Tibial artery (tissue), 4 donors: ENCODE results near the gene GC.
"Not testable (repeated sequence)": the region's sequence is repeated elsewhere in the genome, so short reads cannot be mapped to it uniquely, and the experiment has no call there.

Experiments
- DNase-seq, 2 donors: peaks; one replicate each; pipeline ENCODE4 v3.0.0-alpha.2; 2019
- H3K27ac ChIP-seq, 2 donors: fragments of 200-600 bp; sonication (generic) in 1 of 2; 1 replicate in 1 of 2; 2 replicates in 1 of 2; pipeline ENCODE4 v1.5.1; 2018 to 2019; ENCODE audit warnings: mild to moderate bottlenecking in 1 of 2
- H3K27me3 ChIP-seq, 2 donors: fragments of 200-600 bp; sonication (generic) in 1 of 2; one replicate each; pipeline versions ENCODE4 v1.5.1 to v1.6.0; 2016 to 2019
- H3K36me3 ChIP-seq, 3 donors: fragments of 200-600 bp; sonication (generic) in 2 of 3; one replicate each; pipeline ENCODE4 v1.5.1; 2016 to 2019; ENCODE audit warnings: mild to moderate bottlenecking in 2 of 3
- H3K4me1 ChIP-seq, 4 donors: fragments of 200-600 bp; sonication (generic) in 2 of 4; 1 replicate in 3 of 4; 2 replicates in 1 of 4; pipeline ENCODE4 v1.5.1; 2016 to 2019
- H3K4me3 ChIP-seq, 2 donors: fragments of 200-600 bp; sonication (generic) in 1 of 2; 1 replicate in 1 of 2; 2 replicates in 1 of 2; pipeline ENCODE4 v1.5.1; 2018 to 2019; ENCODE audit warnings: mild to moderate bottlenecking in 2 of 2
- H3K9me3 ChIP-seq, 3 donors: fragments of 200-600 bp; sonication (generic) in 1 of 3; one replicate each; pipeline ENCODE4 v1.5.1; 2016 to 2019
- intact Hi-C: fragments of 100-400 bp; cut with DNase I; formaldehyde crosslinking; loops from one replicate; pipeline ENCODE4 v1.15.0; 2023; ENCODE audit warnings: low total_unique reads
- TF ChIP-seq, protein P1 (sequence below), 2 experiments: fragments of 200-600 bp in 1 of 2; fragments of 450-650 bp in 1 of 2; IDR thresholded peaks; one replicate each; pipeline ENCODE4 v1.5.1; 2017 to 2019; ENCODE audit warnings: antibody characterized with exemption in 2 of 2, mild to moderate bottlenecking in 1 of 2, moderate library complexity in 1 of 2

GC gene

DNA sequence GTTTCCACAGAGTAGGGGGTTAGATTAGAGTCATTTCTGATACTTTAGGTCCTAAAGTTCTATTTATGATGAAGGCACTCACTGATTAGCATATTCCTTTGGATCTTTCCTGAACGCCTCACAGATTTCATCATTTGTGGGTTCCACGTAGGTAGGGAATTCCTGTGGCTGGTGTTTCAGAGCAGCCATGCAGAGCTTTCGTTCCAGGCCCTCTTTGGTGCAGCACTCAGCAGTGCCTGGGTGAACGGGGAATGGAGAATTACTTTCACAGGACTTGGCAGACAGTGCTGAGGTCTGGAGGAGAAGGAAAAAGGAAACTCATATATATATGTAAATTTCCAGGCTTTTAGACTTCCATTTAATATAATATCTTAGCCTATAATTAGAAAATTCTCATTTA is 18.5 kb downstream of the GC start:
- H3K27me3 ChIP-seq = no peaks in the 10 kb centered on the region
- TF ChIP-seq, protein P1, sequence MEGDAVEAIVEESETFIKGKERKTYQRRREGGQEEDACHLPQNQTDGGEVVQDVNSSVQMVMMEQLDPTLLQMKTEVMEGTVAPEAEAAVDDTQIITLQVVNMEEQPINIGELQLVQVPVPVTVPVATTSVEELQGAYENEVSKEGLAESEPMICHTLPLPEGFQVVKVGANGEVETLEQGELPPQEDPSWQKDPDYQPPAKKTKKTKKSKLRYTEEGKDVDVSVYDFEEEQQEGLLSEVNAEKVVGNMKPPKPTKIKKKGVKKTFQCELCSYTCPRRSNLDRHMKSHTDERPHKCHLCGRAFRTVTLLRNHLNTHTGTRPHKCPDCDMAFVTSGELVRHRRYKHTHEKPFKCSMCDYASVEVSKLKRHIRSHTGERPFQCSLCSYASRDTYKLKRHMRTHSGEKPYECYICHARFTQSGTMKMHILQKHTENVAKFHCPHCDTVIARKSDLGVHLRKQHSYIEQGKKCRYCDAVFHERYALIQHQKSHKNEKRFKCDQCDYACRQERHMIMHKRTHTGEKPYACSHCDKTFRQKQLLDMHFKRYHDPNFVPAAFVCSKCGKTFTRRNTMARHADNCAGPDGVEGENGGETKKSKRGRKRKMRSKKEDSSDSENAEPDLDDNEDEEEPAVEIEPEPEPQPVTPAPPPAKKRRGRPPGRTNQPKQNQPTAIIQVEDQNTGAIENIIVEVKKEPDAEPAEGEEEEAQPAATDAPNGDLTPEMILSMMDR (IDR thresholded peaks at IDR 0.05) = no peak
- no peaks in the 10 kb centered on the region for H3K4me1 ChIP-seq
- no peak for DNase-seq
- no peaks in the 10 kb centered on the region for H3K36me3 ChIP-seq
- H3K9me3 ChIP-seq = no peaks in the 10 kb centered on the region
- no peak overlapping the region for H3K27ac ChIP-seq
- no peak overlapping the region for H3K4me3 ChIP-seq
- intact Hi-C loops = no loop called here

DNA sequence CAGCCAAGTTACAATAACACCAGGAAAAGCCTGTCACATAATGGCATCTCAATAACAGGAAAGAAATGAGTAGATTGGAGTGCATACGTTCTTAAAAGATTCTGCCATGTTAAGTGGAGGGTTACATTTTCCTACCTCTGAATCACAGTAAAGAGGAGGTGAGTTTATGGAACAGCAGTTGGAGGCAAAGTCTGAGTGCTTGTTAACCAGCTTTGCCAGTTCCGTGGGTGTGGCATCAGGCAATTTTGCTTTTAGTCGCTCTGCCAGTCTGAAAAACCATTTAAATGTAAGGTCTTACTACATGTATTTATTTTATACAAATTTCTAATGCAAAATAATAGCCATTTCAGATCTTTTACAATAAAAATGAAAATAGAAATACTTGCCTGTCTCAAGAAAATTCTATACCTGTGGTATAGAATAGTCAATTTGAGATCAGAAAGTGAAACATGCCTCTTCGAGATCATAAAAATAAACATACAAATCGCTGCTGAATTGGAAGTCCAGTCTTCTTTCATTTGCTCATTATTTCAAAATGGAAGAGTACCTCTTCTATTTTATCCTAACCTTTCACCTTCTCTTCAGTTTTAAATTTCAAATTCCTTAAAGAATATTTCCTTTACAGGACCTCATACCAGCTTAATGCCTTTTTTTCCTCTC is 31.4 kb downstream of the GC start:
- Histone ChIP-seq H3K9me3 (no peaks in the 10 kb centered on the region), H3K4me1 (no peaks in the 10 kb centered on the region), H3K36me3 (no peaks in the 10 kb centered on the region), H3K27me3 (no peaks in the 10 kb centered on the region), H3K27ac (no peak overlapping the region), H3K4me3 (no peak overlapping the region)
- DNase-seq = no peak
- TF ChIP-seq, protein P1 (IDR thresholded peaks at IDR 0.05) = no peak
- intact Hi-C loops = no loop called here

DNA sequence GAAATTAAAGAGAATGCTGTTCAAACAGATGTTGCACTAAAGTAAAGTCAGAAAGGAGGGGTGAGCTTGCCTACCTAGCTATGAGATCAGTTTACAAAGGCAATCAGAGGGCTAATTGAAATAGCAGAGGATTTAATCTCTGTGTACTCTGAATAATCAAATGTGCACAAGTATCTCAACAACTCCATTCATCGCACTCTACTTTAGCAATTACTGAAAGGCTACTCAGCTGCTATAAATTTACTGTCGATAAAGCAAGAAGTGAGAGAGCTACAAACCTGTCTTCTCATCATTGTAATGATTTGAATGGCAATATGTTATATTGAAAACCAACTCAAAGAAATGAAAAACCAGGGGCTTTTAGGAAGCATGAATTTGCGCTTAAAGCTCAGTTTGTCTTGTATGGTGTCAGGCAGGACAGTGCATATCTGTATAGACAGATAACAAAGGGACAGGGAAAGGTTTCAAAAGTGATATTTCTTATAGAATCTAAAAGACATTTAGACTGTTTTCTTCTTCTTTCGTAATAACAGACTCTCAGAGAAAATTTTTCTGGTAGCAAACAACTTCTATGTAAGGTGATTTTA is 34.8 kb downstream of the GC start:
- H3K4me3 ChIP-seq = no peak overlapping the region
- intact Hi-C loops = no loop called here
- H3K36me3 ChIP-seq = no peaks in the 10 kb centered on the region
- H3K27ac ChIP-seq = no peak overlapping the region
- H3K9me3 ChIP-seq = no peaks in the 10 kb centered on the region
- TF ChIP-seq, protein P1 (IDR thresholded peaks at IDR 0.05) = no peak
- no peaks in the 10 kb centered on the region for H3K27me3 ChIP-seq
- H3K4me1 ChIP-seq = no peaks in the 10 kb centered on the region
- no peak for DNase-seq

DNA sequence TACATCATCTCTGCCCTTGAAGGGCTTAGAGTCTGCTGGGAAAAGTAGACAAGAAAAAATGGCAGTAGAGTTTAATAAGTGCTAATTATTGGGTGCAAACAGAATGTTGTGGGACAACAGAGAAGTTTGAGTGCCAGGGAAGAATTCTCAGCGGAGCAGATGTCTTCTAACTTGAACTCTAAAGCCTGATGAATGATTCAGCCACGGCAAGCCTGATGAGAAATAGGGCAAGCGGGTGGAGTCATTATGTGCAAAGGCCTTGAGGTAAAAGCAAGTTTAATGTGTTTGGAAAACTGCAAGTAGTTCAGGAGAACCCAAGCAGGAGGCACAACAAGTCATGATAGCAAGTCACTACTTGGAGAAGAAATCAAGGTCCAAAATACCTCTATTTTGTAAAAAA is 37.5 kb downstream of the GC start:
- no peaks in the 10 kb centered on the region for H3K36me3 ChIP-seq
- no peak overlapping the region for H3K4me3 ChIP-seq
- TF ChIP-seq, protein P1 (IDR thresholded peaks at IDR 0.05) = no peak
- DNase-seq = no peak
- intact Hi-C loops = no loop called here
- H3K9me3 ChIP-seq = no peaks in the 10 kb centered on the region
- no peaks in the 10 kb centered on the region for H3K27me3 ChIP-seq
- no peaks in the 10 kb centered on the region for H3K4me1 ChIP-seq
- H3K27ac ChIP-seq = no peak overlapping the region

DNA sequence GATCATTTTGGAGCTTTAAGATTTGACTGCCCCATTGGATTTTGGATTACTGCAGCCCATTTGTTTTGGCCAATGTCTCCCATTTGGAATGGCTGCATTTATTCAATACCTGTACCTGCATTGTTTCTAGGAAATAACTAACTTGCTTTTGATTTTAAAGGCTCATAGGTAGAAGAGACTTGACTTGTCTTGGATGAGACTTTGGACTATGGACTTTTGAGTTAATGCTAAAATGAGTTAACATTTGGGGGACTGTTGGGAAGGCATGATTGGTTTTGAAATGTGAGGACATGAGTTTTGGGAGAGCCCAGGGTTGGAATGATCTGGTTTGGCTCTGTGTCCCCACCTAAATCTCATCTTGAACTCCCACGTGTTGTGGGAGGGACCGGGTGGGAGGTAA is 45.1 kb downstream of the GC start:
- H3K4me1 ChIP-seq, H3K9me3 ChIP-seq, H3K4me3 ChIP-seq, DNase-seq, H3K27ac ChIP-seq, H3K36me3 ChIP-seq, H3K27me3 ChIP-seq, intact Hi-C loops: not testable (repeated sequence)

DNA sequence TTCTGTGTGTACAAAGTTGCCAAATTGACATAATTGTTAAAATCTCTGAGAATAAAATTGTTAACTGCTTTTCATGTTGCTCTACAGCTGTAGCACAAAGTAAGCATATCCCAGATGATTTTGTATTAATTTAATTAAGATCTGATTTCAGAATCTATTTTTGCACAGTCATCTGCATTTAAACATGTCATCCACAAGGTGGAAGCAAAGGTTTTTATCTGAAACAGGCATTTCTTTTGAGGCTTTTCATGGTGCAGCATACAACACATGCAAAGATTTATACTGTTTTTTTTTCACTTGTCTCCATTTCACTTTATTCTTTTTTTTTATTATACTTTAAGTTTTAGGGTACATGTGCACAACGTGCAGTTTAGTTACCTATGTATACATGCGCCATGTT is 51.2 kb downstream of the GC start:
- Histone ChIP-seq H3K9me3 (no peaks in the 10 kb centered on the region), H3K4me3 (no peak overlapping the region), H3K27me3 (no peaks in the 10 kb centered on the region), H3K4me1 (no peaks in the 10 kb centered on the region), H3K27ac (no peak overlapping the region), H3K36me3 (no peaks in the 10 kb centered on the region)
- intact Hi-C loops = no loop called here
- TF ChIP-seq, protein P1 (IDR thresholded peaks at IDR 0.05) = peak in 1 of 2 experiments; percentile 11
- DNase-seq = no peak
